Midbrain (tissue), 1 donor: ENCODE measurements around the gene ALDH6A1.

ENCODE experiments used
- DNase-seq: peaks from one replicate; lab custom pipeline; 2025; lab: John Stamatoyannopoulos, UW

Gene ALDH6A1

GRCh38 chr14:74049876-74050495 is 34.3 kb downstream of the ALDH6A1 start:
- no peak for DNase-seq

GRCh38 chr14:74048281-74048680 is 36.0 kb downstream of the ALDH6A1 start:
- no peak for DNase-seq

- DNase-seq: no peak
These were observed 38.7 kb downstream of the ALDH6A1 start for GRCh38 chr14:74045522-74045921.

- no peak for DNase-seq
These were observed 42.0 kb downstream of the ALDH6A1 start for GRCh38 chr14:74042296-74042695.

- peak; percentile 43 for DNase-seq
These were observed 46.0 kb downstream of the ALDH6A1 start for GRCh38 chr14:74038020-74038859.

- no peak for DNase-seq
These were observed 48.7 kb downstream of the ALDH6A1 start for GRCh38 chr14:74035556-74035955.

GRCh38 chr14:74034572-74034971 is 49.7 kb downstream of the ALDH6A1 start:
- no peak for DNase-seq

GRCh38 chr14:74029136-74029535 is 55.1 kb downstream of the ALDH6A1 start:
- DNase-seq: no peak

- no peak for DNase-seq
These were observed 61.9 kb downstream of the ALDH6A1 start for GRCh38 chr14:74022346-74022745.

- DNase-seq: peak; percentile 20
These were observed 64.7 kb downstream of the ALDH6A1 start for GRCh38 chr14:74019408-74020137.

- peak; percentile 89 for DNase-seq
These were observed 65.5 kb downstream of the ALDH6A1 start, which contains the start of the genes BBOF1 and ENTPD5 for GRCh38 chr14:74018586-74019407. BBOF1 (plus strand) TSS chr14:74019349; CDS start chr14:74019479, 130 bp downstream. ENTPD5 (minus strand) TSS chr14:74019288; CDS start chr14:73988102, 31,186 bp downstream.

GRCh38 chr14:74018174-74018585 is 66.1 kb downstream of the ALDH6A1 start:
- peak; percentile 27 for DNase-seq

- DNase-seq: no peak
These were observed 68.3 kb downstream of the ALDH6A1 start for GRCh38 chr14:74015963-74016362.

GRCh38 chr14:74015176-74015575 is 69.1 kb downstream of the ALDH6A1 start:
- DNase-seq: no peak

GRCh38 chr14:74014299-74014698 is 70.0 kb downstream of the ALDH6A1 start:
- DNase-seq: no peak

GRCh38 chr14:74008843-74009499 is 75.3 kb downstream of the ALDH6A1 start:
- DNase-seq: no peak
